Measurements from ENCODE around the gene SLC39A3.

SLC39A3 gene

DNA sequence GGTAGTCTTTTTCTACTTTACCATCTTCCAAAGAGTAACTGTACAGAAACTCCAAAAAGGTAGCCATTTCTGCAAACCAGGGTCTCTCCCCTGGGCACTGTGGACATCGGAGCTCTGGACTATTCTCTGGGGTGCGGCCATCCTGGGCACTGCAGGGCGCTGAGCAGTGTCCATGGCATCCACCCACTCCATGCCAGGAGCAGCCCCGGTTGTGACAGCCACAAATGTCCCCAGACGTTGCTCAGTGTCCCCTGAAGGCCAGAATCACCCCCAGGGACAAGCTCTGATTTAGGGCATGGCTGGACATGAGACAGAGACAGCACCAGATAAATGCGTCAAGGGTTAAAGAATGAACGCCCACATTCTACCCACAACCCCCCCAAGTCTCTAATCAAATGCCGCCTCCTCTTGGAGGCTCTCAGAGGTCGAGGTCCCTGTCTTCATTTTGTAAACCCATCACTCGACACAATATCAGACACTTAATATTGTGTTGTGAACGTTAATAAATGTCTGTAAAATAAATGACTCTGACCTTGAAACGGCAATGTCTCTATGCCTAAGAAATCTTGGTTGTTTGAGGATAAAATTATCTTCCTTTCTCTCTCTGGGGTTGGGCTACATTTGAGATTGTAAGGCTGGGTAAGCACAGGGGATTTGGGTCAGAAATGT lies 46.2 kb downstream of the SLC39A3 start:
- H3K4me3 ChIP-seq (ENCODE audit: low read depth, low read length) = no peak overlapping the region
- DNase-seq = no peak

DNA sequence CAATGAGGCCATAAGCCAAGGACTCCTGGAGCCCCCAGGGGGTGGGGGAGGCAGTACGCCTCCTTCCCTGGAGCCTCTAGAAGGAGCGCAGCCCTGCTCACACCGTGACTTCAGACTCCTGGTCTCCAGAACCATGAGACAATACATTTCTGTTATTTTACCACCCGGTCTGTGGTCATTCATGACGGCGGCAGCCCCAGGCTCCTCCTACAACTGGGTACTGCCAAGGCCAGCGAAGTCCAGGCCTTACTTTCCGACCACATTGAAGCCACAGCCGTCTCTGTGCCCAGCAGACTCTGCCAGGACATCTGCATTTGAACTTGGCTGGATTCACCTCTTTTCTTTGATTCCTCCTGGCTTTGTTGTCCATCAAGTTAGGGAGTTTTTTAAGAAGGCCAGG lies 47.9 kb downstream of the SLC39A3 start:
- Histone ChIP-seq H3K9me3 (ENCODE audit: severe bottlenecking) (no peaks in the 10 kb centered on the region), H3K36me3 (no peaks in the 10 kb centered on the region), H3K27me3 (ENCODE audit: insufficient read depth, low read depth, severe bottlenecking) (no peaks in the 10 kb centered on the region), H3K27ac (no peak overlapping the region), H3K4me3 (ENCODE audit: low read depth, low read length) (no peak overlapping the region)
- DNase-seq = no peak
- no peak for TF ChIP-seq CTCF (IDR thresholded peaks at IDR 0.05; ENCODE audit: low read depth, low read length)

More for the DNA sequence above, 46.2 kb downstream of the SLC39A3 start:
- H3K36me3 ChIP-seq = no peaks in the 10 kb centered on the region
- no peaks in the 10 kb centered on the region for H3K27me3 ChIP-seq (ENCODE audit: insufficient read depth, low read depth, severe bottlenecking)
- H3K9me3 ChIP-seq (ENCODE audit: severe bottlenecking) = no peaks in the 10 kb centered on the region
- no peak for TF ChIP-seq CTCF (IDR thresholded peaks at IDR 0.05; ENCODE audit: low read depth, low read length)
- no peak overlapping the region for H3K27ac ChIP-seq

GRCh38 chr19:2690856-2691255 lies 49.0 kb downstream of the SLC39A3 start:
- no peak overlapping the region for H3K27ac ChIP-seq
- no peaks in the 10 kb centered on the region for H3K36me3 ChIP-seq
- H3K27me3 ChIP-seq (ENCODE audit: insufficient read depth, low read depth, severe bottlenecking) = no peaks in the 10 kb centered on the region
- TF ChIP-seq CTCF (IDR thresholded peaks at IDR 0.05; ENCODE audit: low read depth, low read length) = no peak
- no peak for DNase-seq
- H3K4me3 ChIP-seq (ENCODE audit: low read depth, low read length) = no peak overlapping the region
- no peaks in the 10 kb centered on the region for H3K9me3 ChIP-seq (ENCODE audit: severe bottlenecking)

GRCh38 chr19:2686360-2686759 lies 53.5 kb downstream of the SLC39A3 start:
- no peak overlapping the region for H3K27ac ChIP-seq
- TF ChIP-seq CTCF (IDR thresholded peaks at IDR 0.05; ENCODE audit: low read depth, low read length) = no peak
- no peaks in the 10 kb centered on the region for H3K27me3 ChIP-seq (ENCODE audit: insufficient read depth, low read depth, severe bottlenecking)
- no peak overlapping the region for H3K4me3 ChIP-seq (ENCODE audit: low read depth, low read length)
- no peak for DNase-seq
- H3K36me3 ChIP-seq = no peaks in the 10 kb centered on the region
- H3K9me3 ChIP-seq (ENCODE audit: severe bottlenecking) = no peaks in the 10 kb centered on the region

GRCh38 chr19:2685204-2685704 lies 54.6 kb downstream of the SLC39A3 start:
- H3K9me3 ChIP-seq (ENCODE audit: severe bottlenecking) = no peaks in the 10 kb centered on the region
- H3K4me3 ChIP-seq (ENCODE audit: low read depth, low read length) = no peak overlapping the region
- no peak for TF ChIP-seq CTCF (IDR thresholded peaks at IDR 0.05; ENCODE audit: low read depth, low read length)
- no peak for DNase-seq
- H3K36me3 ChIP-seq = no peaks in the 10 kb centered on the region
- H3K27ac ChIP-seq = no peak overlapping the region
- H3K27me3 ChIP-seq (ENCODE audit: insufficient read depth, low read depth, severe bottlenecking) = no peaks in the 10 kb centered on the region
